ENCODE measurements around the gene NT5DC2.

DNA sequence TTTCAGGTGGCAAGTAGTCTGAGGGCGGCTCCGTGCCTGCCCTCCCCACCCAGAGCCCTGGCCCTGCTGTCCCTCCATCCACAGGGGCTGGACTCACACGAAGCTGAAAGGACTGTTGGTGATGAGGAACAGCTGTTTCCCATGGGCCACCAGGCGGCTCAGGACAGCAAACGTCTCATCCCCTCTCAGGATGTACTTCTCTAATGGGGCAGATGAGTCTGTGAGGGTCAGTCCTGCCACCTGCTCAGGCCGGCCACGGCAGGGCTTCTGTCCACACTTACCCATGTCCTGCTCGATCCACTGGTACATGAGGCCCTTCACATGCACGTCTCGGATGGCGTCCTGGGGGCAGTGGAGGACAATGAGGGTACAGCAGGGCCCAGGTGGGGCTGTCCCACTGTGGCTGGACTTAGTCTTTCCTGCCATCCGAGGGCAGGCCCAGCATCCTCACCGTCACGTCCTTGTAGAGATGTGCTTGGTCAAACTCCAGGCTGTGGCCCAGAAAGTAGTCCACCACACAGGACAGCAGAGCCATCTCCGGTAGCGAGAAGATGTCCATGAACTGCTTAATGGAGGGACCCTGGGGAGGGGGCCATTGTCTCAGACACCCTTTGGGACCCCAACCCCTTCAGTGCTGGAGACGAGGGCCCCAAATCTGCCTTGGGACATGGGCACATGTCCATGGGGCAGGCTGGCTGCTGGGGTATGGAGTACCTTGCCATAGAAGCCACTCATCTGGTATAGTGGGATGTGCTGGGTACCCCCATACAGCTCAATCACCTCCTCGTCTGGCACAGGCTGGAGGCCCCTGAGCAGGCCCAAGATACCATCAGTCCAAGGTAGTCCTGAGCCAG lies 5.7 kb downstream of the NT5DC2 start:
- TF ChIP-seq, protein P1, sequence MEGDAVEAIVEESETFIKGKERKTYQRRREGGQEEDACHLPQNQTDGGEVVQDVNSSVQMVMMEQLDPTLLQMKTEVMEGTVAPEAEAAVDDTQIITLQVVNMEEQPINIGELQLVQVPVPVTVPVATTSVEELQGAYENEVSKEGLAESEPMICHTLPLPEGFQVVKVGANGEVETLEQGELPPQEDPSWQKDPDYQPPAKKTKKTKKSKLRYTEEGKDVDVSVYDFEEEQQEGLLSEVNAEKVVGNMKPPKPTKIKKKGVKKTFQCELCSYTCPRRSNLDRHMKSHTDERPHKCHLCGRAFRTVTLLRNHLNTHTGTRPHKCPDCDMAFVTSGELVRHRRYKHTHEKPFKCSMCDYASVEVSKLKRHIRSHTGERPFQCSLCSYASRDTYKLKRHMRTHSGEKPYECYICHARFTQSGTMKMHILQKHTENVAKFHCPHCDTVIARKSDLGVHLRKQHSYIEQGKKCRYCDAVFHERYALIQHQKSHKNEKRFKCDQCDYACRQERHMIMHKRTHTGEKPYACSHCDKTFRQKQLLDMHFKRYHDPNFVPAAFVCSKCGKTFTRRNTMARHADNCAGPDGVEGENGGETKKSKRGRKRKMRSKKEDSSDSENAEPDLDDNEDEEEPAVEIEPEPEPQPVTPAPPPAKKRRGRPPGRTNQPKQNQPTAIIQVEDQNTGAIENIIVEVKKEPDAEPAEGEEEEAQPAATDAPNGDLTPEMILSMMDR (IDR thresholded peaks at IDR 0.05; ENCODE audit: insufficient read depth, low read depth, low read length): no peak
- no peak for TF ChIP-seq EZH2 (IDR thresholded peaks at IDR 0.05; ENCODE audit: insufficient read depth, low read length)

All from astrocyte (in vitro differentiated cells and primary cell).